GM18517 (cell line): ENCODE measurements around the gene PGAP3.

Experiments used
- ATAC-seq: cut with Tn5 transposase; IDR thresholded peaks from one replicate; pipeline ENCODE4 v1.9.1; 2021; ENCODE audit warnings: mild to moderate bottlenecking, moderate library complexity; ENCODE audit not compliant: unreplicated experiment

PGAP3 gene

GRCh38 chr17:39625198-39625785, 62.6 kb downstream of the PGAP3 start:
- no peak for ATAC-seq

- no peak for ATAC-seq
These were observed 63.5 kb downstream of the PGAP3 start for GRCh38 chr17:39624313-39624712.

DNA sequence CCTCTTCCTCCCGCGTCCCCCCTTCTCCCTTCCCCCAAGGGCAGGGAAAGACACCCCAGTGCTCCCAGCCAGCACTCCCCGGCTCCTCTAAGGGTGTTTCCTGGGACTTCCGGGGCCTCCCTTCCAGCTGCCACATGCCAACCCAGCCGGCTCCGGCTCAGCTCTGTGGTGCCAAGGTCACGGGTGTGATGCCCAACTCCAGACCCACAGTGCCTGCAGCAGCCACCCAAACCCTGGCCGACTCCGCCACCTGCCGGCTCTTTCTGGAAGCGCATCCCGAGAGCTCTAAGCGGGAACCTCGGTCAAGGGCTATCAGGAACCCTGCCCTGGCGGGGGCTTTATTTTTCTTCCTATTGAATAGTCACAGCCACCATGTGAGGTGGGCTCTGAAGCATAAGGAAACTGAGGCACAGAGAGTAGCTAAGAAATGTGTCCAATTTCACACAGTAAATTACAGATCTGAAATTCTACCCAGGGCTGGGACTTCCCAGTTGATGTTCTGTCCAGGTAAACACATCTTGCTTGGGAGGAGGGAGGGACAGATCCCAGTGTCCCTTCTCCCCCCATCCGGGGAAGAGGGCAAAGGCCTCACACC, 64.4 kb downstream of the PGAP3 start:
- no peak for ATAC-seq

- ATAC-seq, result no peak
These were observed 65.4 kb downstream of the PGAP3 start for GRCh38 chr17:39622380-39623006.

DNA sequence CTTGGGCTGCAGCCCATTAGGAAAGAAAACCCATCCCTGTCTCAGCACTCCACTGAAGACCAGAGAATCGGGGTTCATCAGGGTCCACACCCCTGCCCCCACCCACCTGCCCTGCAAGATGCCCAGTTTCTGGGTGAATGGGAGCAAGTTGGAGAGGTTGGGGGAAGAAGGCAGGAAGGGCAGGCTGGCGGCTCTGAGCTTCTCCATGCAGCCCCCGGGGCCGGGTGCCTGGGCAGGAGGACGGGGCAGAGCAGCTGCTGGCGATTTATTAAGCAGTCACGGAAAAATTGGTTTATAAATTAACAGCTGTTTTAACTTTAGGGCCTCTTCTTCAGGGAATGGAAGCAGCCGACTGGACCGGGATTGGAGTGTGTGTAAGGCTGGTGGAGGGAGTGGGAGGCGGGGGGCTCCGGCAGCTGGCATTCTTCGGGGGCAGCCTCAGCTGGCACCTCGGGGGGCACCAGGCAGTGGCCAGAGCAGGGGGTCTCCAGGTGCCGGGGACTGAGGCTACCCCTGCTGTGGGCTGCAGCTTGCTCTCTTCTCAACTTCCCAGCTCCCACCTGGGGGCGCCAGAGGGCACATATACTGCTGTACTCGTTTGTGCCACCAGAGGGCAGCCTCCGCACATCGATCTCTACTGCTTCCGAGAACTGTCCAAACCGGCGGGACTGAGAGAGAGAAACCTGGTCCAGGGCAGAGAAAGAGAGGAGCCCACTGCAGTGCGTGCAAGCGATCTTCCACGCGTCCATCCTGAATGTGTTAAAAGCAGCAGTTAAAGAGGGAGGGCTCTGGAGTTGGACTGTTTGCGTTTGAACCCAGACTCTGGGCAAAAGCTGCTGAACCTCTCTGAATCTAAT, 66.1 kb downstream of the PGAP3 start:
- ATAC-seq, result no peak
